Keratinocyte (primary cell): Measurements from ENCODE around the gene IQSEC3.

ENCODE experiments used
- CTCF ChIP-seq, 3 experiments: IDR thresholded peaks in 1 of 3; conservative IDR thresholded peaks in 1 of 3; optimal IDR thresholded peaks in 1 of 3; 2 replicates in 2 of 3; 3 replicates in 1 of 3; pipeline versions ENCODE3 to v1.5.1; 2011; ENCODE audit warnings: low read length in 3 of 3, mild to moderate bottlenecking in 3 of 3, moderate library complexity in 2 of 3, control low read depth in 1 of 3, inconsistent platforms in 1 of 3; ENCODE audit not compliant: insufficient read depth in 2 of 3; ENCODE audit errors: extremely low read depth in 1 of 3
- EZH2 ChIP-seq: IDR thresholded peaks from one replicate; pipeline ENCODE4 v1.6.1; 2012; ENCODE audit warnings: inconsistent platforms, mild to moderate bottlenecking, low read length, moderate library complexity

DNA sequence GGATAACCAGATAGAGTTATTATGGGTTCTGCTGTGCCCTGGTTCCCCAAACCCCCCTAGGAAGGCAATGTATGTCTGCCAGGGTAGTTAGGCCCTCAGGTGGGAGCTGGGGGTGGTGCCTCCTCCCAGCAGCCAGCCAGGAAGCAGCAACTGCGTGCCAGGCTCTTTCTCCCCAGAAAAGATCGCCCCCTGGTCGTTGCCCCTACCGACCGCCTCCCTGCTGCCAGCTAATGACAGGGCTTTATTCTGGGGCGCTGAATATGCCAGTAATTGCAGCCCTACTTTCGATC, 36.3 kb downstream of the IQSEC3 start:
- no peak for TF ChIP-seq CTCF (optimal IDR thresholded peaks at IDR 0.05 in 1 of 3, IDR thresholded peaks at IDR 0.05 in 1 of 3, conservative IDR thresholded peaks at IDR 0.05 in 1 of 3; ENCODE audit: extremely low read depth in 1 of 3, insufficient read depth in 2 of 3, low read length in 3 of 3)
- TF ChIP-seq EZH2 = no peak
